ENCODE measurements around the gene KMT2C.

The KMT2C gene

DNA sequence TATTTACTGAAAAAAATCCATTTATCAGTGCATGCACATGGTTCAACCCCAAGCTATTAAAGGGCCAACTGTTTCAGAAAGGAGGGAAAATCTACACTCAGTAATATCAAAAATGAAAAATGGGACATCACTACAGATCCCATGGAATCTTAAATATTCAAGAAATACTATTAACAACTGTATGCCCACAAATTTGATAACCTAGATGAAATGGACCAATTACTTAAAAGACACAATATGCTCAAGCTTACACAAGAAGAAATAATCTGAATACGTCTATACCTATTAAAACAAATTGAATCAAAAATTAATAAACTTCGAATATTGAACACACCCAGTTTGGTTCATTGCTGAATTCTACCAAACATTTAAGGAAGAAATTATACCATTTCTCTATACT is 87.9 kb downstream of the KMT2C start:
- H3K4me1 ChIP-seq (ENCODE audit: control extremely low read depth in 1 of 4, control insufficient read depth in 4 of 4, insufficient read depth in 4 of 4, low read length in 3 of 4), result no peaks in the 10 kb centered on the region
- WGBS (ENCODE audit: insufficient coverage), result 100% methylated on average over 2 of the region's 2 CpGs
- H3K9me3 ChIP-seq (ENCODE audit: control extremely low read depth in 1 of 5, control insufficient read depth in 4 of 5, insufficient read depth in 2 of 5, low read depth in 1 of 5, low read length in 4 of 5), result peaks cover 2 to 52% (median 13%) of the 10 kb centered on the region in 5 experiments
- ChIA-PET CTCF (interaction anchor here (1.3 kb wide), 1 partner anchor 12 kb away, joined by 8 read pairs; no protein-coding TSS in a partner anchor), POLR2A (interaction anchor here (0.6 kb wide), 1 partner anchor 93 kb away, joined by 3 read pairs; no protein-coding TSS in a partner anchor)
- peak in 2 of 3 donors; percentile 7 to 17 for DNase-seq
- H3K36me3 ChIP-seq (ENCODE audit: control insufficient read depth in 4 of 4, insufficient read depth in 4 of 4, low read length in 3 of 4), result peaks cover 26 to 62% (median 28%) of the 10 kb centered on the region in 4 experiments
- no peaks in the 10 kb centered on the region for H3K27me3 ChIP-seq (replicated peaks in 2 of 5; ENCODE audit: control insufficient read depth in 4 of 5, insufficient read depth in 5 of 5, low read length in 4 of 5)
- no peak overlapping the region for H3K27ac ChIP-seq (ENCODE audit: insufficient read depth in 1 of 2, low read depth in 1 of 2, low read length in 2 of 2, poor library complexity in 1 of 2, severe bottlenecking in 2 of 2)
- no peak overlapping the region for H3K4me3 ChIP-seq (ENCODE audit: control insufficient read depth in 1 of 7, extremely low read depth in 1 of 7, insufficient read depth in 4 of 7, low read depth in 2 of 7, low read length in 6 of 7)

DNA sequence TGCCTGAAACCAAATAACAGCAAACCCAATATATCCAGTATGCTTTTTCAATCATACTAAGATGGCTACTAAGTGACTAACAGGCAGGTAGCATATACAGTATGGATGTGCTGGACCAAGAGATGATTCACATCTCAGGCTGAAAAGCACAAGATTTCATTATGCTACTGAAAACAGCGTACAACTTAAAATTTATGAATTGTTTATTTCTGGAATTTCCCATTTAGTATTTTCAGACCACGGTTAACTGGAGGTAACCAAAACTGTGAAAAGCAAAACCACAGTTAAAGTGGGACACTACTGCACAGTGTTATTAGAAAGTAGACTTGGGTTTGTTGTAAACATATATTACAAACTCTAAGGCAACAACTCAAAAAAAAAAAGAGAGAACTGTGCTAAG is 91.5 kb downstream of the KMT2C start:
- POLR2A ChIA-PET, result interaction anchor here (0.6 kb wide), 1 partner anchor 8 kb away, joined by 3 read pairs; no protein-coding TSS in a partner anchor
- peaks cover 0 to 27% (median 13%) of the 10 kb centered on the region in 5 experiments for H3K9me3 ChIP-seq (ENCODE audit: control extremely low read depth in 1 of 5, control insufficient read depth in 4 of 5, insufficient read depth in 2 of 5, low read depth in 1 of 5, low read length in 4 of 5)
- no peak overlapping the region for H3K27ac ChIP-seq (ENCODE audit: insufficient read depth in 1 of 2, low read depth in 1 of 2, low read length in 2 of 2, poor library complexity in 1 of 2, severe bottlenecking in 2 of 2)
- H3K4me1 ChIP-seq (ENCODE audit: control extremely low read depth in 1 of 4, control insufficient read depth in 4 of 4, insufficient read depth in 4 of 4, low read length in 3 of 4), result no peaks in the 10 kb centered on the region
- no peak overlapping the region for H3K4me3 ChIP-seq (ENCODE audit: control insufficient read depth in 1 of 7, extremely low read depth in 1 of 7, insufficient read depth in 4 of 7, low read depth in 2 of 7, low read length in 6 of 7)
- WGBS (ENCODE audit: insufficient coverage), result no CpG with 5 or more reads among the region's 2 CpGs
- H3K36me3 ChIP-seq (ENCODE audit: control insufficient read depth in 4 of 4, insufficient read depth in 4 of 4, low read length in 3 of 4), result peaks cover 13 to 31% (median 14%) of the 10 kb centered on the region in 4 experiments
- peak in 2 of 3 donors; percentile 15 to 25 for DNase-seq
- CTCF ChIA-PET, result interaction anchor here (1.5 kb wide), 1 partner anchor 9 kb away, joined by 4 read pairs; no protein-coding TSS in a partner anchor
- H3K27me3 ChIP-seq (replicated peaks in 2 of 5; ENCODE audit: control insufficient read depth in 4 of 5, insufficient read depth in 5 of 5, low read length in 4 of 5), result no peaks in the 10 kb centered on the region

DNA sequence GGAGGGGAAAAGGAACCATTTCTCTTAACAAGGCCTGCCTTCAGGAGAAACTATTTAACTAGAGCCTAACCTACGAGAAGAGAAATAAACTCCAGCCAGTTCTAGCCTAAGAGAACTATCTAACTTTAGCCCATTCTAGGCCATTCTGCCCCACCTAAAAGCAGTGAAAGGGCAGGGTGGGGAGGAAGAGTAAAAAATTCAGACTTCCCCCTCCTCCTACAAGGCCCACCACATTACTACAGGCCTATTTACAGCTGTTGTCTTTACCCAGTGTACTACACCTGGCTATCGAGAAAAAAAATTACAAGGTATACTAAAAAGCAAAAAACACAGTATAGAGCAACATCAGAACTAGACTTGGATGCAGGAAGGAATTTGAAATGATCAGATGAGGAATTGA is 93.0 kb downstream of the KMT2C start:
- Histone ChIP-seq H3K36me3 (ENCODE audit: control insufficient read depth in 4 of 4, insufficient read depth in 4 of 4, low read length in 3 of 4) (peaks cover 6 to 19% (median 8%) of the 10 kb centered on the region in 4 experiments), H3K4me1 (ENCODE audit: control extremely low read depth in 1 of 4, control insufficient read depth in 4 of 4, insufficient read depth in 4 of 4, low read length in 3 of 4) (no peaks in the 10 kb centered on the region), H3K4me3 (ENCODE audit: control insufficient read depth in 1 of 7, extremely low read depth in 1 of 7, insufficient read depth in 4 of 7, low read depth in 2 of 7, low read length in 6 of 7) (no peak overlapping the region), H3K27me3 (replicated peaks in 2 of 5; ENCODE audit: control insufficient read depth in 4 of 5, insufficient read depth in 5 of 5, low read length in 4 of 5) (no peaks in the 10 kb centered on the region), H3K9me3 (ENCODE audit: control extremely low read depth in 1 of 5, control insufficient read depth in 4 of 5, insufficient read depth in 2 of 5, low read depth in 1 of 5, low read length in 4 of 5) (peaks cover 0 to 14% (median 6%) of the 10 kb centered on the region in 5 experiments), H3K27ac (ENCODE audit: insufficient read depth in 1 of 2, low read depth in 1 of 2, low read length in 2 of 2, poor library complexity in 1 of 2, severe bottlenecking in 2 of 2) (no peak overlapping the region)
- DNase-seq, result no peak
- ChIA-PET POLR2A (no interaction called here), CTCF (interaction anchor here (0.6 to 4.0 kb wide), 6 partner anchors 10 to 363 kb away, joined by 3 to 37 read pairs (median 4); no protein-coding TSS in a partner anchor)
- no CpG with 5 or more reads among the region's 2 CpGs for WGBS (ENCODE audit: insufficient coverage)

DNA sequence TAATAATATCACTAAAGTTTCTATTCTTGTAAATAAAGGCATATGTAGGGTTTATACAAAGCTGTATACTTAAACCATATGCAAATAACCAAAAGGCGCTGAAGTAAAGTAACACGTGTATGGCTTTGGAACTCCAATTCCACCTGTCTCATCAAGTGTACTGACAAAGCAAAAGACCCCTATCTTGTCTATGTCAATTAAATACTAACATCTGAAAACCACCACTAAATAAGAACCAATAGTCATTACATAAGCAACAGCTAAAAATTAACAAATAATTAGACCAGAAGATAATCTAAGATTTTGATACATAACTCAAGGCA is 93.9 kb downstream of the KMT2C start:
- WGBS (ENCODE audit: insufficient coverage), result 90% methylated on average over 2 of the region's 2 CpGs
- peaks cover under 1 to 10% (median 4%) of the 10 kb centered on the region in 4 experiments for H3K36me3 ChIP-seq (ENCODE audit: control insufficient read depth in 4 of 4, insufficient read depth in 4 of 4, low read length in 3 of 4)
- POLR2A ChIA-PET, result no interaction called here
- H3K4me3 ChIP-seq (ENCODE audit: control insufficient read depth in 1 of 7, extremely low read depth in 1 of 7, insufficient read depth in 4 of 7, low read depth in 2 of 7, low read length in 6 of 7), result no peak overlapping the region
- no peak for DNase-seq
- CTCF ChIA-PET, result interaction anchor here (1.0 to 4.0 kb wide), 10 partner anchors 9 to 364 kb away, joined by 3 to 37 read pairs (median 4); no protein-coding TSS in a partner anchor
- peaks cover 0 to 4% (median under 1%) of the 10 kb centered on the region in 5 experiments for H3K9me3 ChIP-seq (ENCODE audit: control extremely low read depth in 1 of 5, control insufficient read depth in 4 of 5, insufficient read depth in 2 of 5, low read depth in 1 of 5, low read length in 4 of 5)
- peaks cover 0 to 3% (median 0%) of the 10 kb centered on the region in 4 experiments for H3K4me1 ChIP-seq (ENCODE audit: control extremely low read depth in 1 of 4, control insufficient read depth in 4 of 4, insufficient read depth in 4 of 4, low read length in 3 of 4)
- H3K27me3 ChIP-seq (replicated peaks in 2 of 5; ENCODE audit: control insufficient read depth in 4 of 5, insufficient read depth in 5 of 5, low read length in 4 of 5), result no peaks in the 10 kb centered on the region
- H3K27ac ChIP-seq (ENCODE audit: insufficient read depth in 1 of 2, low read depth in 1 of 2, low read length in 2 of 2, poor library complexity in 1 of 2, severe bottlenecking in 2 of 2), result no peak overlapping the region

DNA sequence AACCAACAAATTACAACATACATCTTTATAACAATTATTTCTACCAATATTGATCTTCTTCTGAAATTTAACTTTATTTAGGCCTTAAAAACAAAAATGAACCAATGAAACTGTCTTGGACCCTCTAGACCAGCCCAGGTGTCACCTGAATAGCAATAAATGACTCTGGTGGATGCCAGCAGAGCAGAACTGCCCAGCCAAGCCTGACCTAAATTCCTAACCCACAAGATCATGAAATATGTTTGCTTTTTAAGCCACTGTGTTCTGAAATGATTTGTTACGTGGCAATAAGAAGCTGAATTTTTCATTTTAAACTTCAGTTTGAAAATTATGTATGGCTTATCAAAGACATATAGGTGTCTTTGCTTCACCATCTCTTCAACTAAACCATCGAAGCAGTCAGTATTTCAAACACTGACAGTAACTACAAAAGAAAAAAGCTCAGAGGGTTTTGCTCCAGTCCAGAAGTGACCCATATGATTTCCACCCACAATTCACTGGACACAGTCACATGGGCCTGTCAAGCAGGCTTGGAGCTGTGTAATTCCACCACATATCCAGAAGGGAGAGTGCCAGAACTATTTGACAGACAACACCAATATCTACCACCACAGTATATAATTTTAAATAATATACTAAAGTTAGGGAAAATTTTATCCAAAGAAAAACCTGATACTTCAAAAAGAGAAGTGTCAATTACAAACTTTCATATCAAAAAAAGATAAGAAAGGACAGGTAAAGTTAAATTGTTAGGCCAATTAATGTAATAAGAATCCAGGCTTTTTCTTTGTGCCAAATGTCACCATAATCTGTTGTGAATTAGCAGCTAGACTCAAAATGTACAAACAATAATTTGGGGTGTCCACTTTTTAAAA is 94.5 kb downstream of the KMT2C start:
- H3K36me3 ChIP-seq (ENCODE audit: control insufficient read depth in 4 of 4, insufficient read depth in 4 of 4, low read length in 3 of 4), result peaks cover 0 to 9% (median 3%) of the 10 kb centered on the region in 4 experiments
- peak; percentile 34 to 50 (median 48) for DNase-seq
- H3K4me1 ChIP-seq (ENCODE audit: control extremely low read depth in 1 of 4, control insufficient read depth in 4 of 4, insufficient read depth in 4 of 4, low read length in 3 of 4), result peaks cover 0 to 9% (median 3%) of the 10 kb centered on the region in 4 experiments
- no peak overlapping the region for H3K27ac ChIP-seq (ENCODE audit: insufficient read depth in 1 of 2, low read depth in 1 of 2, low read length in 2 of 2, poor library complexity in 1 of 2, severe bottlenecking in 2 of 2)
- H3K9me3 ChIP-seq (ENCODE audit: control extremely low read depth in 1 of 5, control insufficient read depth in 4 of 5, insufficient read depth in 2 of 5, low read depth in 1 of 5, low read length in 4 of 5), result peaks cover 0 to 3% (median 0%) of the 10 kb centered on the region in 5 experiments
- no peak overlapping the region for H3K4me3 ChIP-seq (ENCODE audit: control insufficient read depth in 1 of 7, extremely low read depth in 1 of 7, insufficient read depth in 4 of 7, low read depth in 2 of 7, low read length in 6 of 7)
- POLR2A ChIA-PET, result interaction anchor here (0.5 kb wide), 1 partner anchor 384 kb away, joined by 3 read pairs; no protein-coding TSS in a partner anchor
- CTCF ChIA-PET, result interaction anchor here (0.7 to 4.0 kb wide), 11 partner anchors 9 to 364 kb away, joined by 3 to 37 read pairs (median 4); no protein-coding TSS in a partner anchor
- WGBS (ENCODE audit: insufficient coverage), result 100% methylated on average over 1 of the region's 2 CpGs
- no peaks in the 10 kb centered on the region for H3K27me3 ChIP-seq (replicated peaks in 2 of 5; ENCODE audit: control insufficient read depth in 4 of 5, insufficient read depth in 5 of 5, low read length in 4 of 5)

DNA sequence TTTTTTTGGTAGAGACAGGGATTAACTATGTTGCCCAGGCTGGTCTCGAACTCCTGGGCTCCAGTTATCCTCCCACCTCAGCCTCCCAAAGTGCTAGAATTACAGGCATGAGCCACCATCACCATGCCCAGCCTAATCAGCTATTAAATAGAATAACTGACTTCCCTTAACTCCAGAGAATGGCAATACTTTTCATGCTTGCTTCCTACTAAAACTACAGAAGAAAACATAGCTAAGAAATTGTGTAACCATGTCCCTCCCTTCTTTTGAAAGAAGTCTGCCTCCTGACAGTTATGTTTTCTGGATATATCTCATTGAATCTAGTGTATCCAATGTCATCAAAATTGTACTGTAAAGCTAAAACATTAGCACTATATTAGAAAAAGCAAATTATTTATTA is 95.6 kb downstream of the KMT2C start:
- WGBS (ENCODE audit: insufficient coverage), result 100% methylated on average over 1 of the region's 1 CpG

More for the DNA sequence above, 95.6 kb downstream of the KMT2C start:
- Histone ChIP-seq H3K36me3 (ENCODE audit: control insufficient read depth in 4 of 4, insufficient read depth in 4 of 4, low read length in 3 of 4) (peaks cover 0 to 2% (median 0%) of the 10 kb centered on the region in 4 experiments), H3K27ac (ENCODE audit: insufficient read depth in 1 of 2, low read depth in 1 of 2, low read length in 2 of 2, poor library complexity in 1 of 2, severe bottlenecking in 2 of 2) (no peak overlapping the region), H3K9me3 (ENCODE audit: control extremely low read depth in 1 of 5, control insufficient read depth in 4 of 5, insufficient read depth in 2 of 5, low read depth in 1 of 5, low read length in 4 of 5) (no peaks in the 10 kb centered on the region), H3K27me3 (replicated peaks in 2 of 5; ENCODE audit: control insufficient read depth in 4 of 5, insufficient read depth in 5 of 5, low read length in 4 of 5) (no peaks in the 10 kb centered on the region), H3K4me3 (ENCODE audit: control insufficient read depth in 1 of 7, extremely low read depth in 1 of 7, insufficient read depth in 4 of 7, low read depth in 2 of 7, low read length in 6 of 7) (no peak overlapping the region), H3K4me1 (ENCODE audit: control extremely low read depth in 1 of 4, control insufficient read depth in 4 of 4, insufficient read depth in 4 of 4, low read length in 3 of 4) (peaks cover 0 to 20% (median 8%) of the 10 kb centered on the region in 4 experiments)
- ChIA-PET POLR2A (no interaction called here), CTCF (interaction anchor here (0.6 to 4.0 kb wide), 5 partner anchors 8 to 368 kb away, joined by 3 to 37 read pairs (median 3); no protein-coding TSS in a partner anchor)
- DNase-seq, result no peak

Measured in common myeloid progenitor, CD34-positive (primary cell).